ENCODE measurements around the gene CDC42EP3.

The CDC42EP3 gene

DNA sequence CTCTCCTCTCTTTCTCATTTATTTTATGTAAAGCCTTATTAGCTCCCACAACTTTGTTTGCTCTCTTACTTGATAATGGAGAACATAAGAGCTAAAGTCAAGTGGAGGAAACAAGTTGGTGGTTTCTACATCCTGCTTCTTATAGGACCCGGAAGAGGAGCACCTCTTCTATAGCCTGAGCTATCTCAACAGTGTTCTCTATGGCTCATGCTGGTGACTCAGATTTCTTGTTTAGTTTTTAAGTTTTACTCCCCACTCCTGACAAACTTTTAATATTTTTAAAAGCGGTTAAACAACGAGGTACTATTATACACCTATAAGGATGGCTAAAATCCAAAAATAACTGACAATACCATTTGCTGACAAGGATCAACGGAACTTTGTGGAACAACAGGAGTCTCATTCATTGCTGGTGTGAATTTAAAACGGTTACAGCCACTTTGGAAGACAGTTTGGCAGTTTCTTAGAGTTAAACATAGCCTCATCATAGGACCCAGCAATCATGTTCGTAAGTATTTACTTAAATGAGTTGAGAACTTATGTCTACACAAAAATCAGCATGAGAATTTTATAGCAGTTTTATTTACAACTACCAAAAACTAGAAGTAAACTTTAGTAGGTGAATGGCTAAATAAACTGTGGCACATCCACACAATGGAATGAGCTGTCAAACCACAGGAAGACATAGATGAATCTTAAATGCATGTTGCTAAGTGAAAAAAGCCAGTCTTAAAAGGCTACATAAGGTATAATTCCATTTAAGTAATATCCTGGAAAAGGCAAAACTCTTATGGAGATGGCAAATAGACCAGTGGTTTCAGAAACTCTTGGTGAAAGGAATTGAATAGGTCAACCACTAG lies 12.7 kb upstream of the CDC42EP3 start:
- FAIRE-seq (no peak), DNase-seq (ENCODE audit: insufficient read length, low spot score) (no peak)

DNA sequence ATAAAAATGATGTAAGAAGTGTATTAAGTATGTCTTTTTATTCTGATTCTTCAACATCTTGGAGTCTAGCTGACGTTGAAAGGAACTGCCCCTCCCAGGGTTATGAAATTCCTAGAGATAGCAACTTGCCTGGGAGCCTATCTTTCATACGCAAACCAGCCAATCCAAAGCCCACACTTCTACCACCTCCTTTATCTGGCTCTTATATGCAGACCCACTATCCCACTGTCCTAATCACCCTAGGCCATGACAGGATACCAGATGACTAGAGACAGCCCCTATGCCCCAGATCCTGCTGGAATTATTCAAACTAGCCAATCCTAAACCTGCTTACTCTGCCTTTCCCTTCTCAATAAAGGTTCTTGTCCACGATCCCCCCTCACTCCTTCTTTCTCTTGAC lies 11.8 kb upstream of the CDC42EP3 start:
- FAIRE-seq (no peak), DNase-seq (ENCODE audit: insufficient read length, low spot score) (no peak)

DNA sequence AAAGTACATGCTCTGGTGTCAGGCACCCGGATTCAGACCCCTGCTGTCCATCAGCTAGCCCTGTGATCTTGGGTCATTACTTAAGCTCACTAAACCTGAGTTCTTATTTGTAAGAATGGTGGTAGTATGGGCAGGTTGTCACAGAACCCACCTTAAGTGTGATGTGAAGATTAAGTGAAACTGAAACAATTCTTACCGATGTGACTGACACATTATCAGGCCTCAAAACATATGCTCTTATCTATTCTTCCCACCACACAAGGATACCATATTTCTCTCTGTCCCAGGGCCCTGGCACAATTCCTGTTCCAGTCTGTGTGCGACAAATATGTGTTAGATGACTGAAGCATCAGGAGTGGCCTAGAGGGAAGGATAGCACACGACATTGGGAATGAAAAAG lies 11.0 kb upstream of the CDC42EP3 start:
- FAIRE-seq (no peak), DNase-seq (ENCODE audit: insufficient read length, low spot score) (no peak)

DNA sequence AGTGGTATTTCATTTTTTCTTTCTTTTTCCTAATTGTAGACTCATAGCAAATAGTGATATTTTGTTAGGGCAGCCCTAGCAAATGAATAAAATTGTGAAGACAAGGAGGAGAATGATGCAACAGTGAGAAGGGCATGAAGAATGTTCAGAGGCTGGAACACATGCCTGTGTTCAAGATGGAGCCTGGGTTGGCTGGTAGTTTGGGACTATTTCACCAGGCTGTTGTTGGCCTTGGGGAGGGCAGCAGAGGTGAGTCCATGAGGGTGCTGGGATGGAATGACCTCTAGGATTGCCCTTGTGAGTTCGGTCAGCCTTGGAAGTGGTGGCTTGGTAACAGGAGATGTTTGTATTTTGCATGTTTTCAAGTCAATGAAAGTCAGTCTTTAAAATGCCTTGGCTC lies 10.1 kb upstream of the CDC42EP3 start:
- DNase-seq (ENCODE audit: insufficient read length, low spot score) (no peak), FAIRE-seq (no peak)

DNA sequence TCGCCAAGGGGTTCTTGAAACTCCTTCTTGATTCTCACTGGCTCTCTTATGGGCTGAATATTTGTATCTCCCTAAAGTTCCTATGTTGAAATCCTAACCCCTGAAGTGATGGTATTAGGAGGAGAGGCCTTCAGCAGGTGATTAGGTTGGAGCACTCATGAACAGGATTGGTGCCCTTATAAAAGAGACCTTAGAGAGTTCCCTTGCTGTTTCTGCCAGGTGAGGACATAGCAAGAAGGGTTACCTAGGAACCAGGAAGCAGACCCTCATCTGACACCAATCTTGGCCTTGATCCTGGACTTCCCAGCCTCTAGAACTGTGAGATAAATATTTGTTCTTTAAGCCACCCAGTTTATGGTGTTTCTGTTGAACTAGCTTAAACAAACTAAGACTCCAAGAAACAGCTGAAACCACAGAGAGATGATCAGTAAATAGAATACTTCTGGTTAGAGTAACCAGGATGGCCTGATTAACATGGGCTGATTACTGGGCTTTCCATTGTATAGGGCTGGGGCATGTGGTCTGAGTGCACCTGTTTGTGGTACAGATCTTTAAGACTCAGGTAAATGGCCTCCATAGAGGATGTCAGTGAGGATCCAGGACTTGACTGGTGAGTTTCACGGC lies 7.7 kb upstream of the CDC42EP3 start:
- DNase-seq (ENCODE audit: insufficient read length, low spot score) (no peak), FAIRE-seq (no peak)

DNA sequence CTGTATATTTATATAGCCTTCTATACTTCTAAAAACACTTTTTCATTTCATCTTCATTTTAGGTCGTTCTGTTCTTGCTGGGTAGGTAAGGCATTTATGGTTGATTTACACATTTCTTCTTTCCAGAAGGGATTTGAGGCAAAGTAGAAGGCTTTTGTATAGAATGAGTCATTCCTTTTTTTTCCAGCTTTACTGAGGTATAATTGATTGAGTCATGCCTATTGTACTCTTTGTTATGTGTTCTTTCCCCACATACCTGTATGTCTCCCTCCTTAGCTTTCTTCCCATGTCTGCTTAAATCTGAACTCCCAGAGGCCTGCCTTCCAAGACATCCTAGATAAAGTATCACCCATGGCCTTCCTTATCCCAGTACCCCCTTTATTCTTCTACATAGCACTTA lies 4.8 kb upstream of the CDC42EP3 start:
- DNase-seq (ENCODE audit: insufficient read length, low spot score) (no peak), FAIRE-seq (no peak)

DNA sequence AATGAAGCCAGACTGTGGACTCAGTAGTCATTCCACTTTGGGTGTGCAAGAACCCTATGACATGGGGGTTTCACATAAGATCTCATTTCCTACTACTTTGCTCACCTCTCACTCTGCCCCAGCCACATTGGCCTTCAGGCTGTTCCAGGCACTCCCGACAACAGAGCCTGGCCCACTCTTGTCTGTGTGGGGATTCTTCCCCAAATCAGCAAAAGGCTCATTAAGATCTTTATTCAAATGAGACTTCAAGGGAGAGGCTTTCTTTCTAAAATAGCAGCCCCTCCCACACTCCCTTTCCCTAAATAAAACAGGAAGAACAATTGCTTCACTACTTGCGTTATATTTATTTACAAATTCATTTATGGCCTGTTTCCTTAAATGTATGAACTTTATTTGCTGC lies 3.5 kb upstream of the CDC42EP3 start:
- DNase-seq (ENCODE audit: insufficient read length, low spot score) (no peak), FAIRE-seq (no peak)

DNA sequence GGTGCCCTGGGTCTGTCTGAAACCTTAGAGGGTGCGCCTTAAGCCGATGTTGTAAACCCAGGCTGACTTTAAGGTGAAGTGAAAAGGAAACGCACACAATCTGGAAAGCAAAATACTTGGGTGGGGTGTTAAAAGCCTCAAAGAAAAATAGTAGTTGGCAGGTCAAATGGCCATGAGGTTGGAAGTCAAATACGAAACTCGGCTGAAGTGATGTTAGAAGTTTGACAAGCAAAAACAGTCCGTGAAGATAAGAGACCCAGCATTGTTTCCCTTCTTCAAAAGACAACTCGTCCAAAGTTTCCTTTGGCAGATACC lies 1.4 kb upstream of the CDC42EP3 start:
- FAIRE-seq (no peak), DNase-seq (ENCODE audit: insufficient read length, low spot score) (no peak)

- DNase-seq (ENCODE audit: insufficient read length, low spot score) (peak; percentile 87), FAIRE-seq (peak; percentile 38)
Measured at GRCh38 chr2:37672104-37672869, 845 bp upstream of the CDC42EP3 start.

DNA sequence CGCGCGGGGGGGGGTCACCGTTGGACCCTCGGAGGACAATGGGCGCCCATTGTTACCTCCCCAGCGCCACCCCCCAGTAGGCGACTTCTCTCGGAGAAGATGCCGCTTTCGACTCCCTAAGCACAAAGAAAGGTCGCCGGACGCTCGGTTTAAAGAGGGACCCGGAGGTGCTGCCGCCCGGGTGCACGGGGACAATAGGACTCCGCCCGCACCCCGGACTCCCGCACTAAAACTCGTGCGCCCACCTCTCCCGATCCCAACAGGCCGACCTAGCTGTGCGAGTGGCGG lies 318 bp upstream of the CDC42EP3 start:
- FAIRE-seq (no peak), DNase-seq (ENCODE audit: insufficient read length, low spot score) (no peak)

GRCh38 chr2:37670378-37671008 lies 949 bp downstream of the CDC42EP3 start:
- DNase-seq (ENCODE audit: insufficient read length, low spot score), result no peak
- no peak for FAIRE-seq

GRCh38 chr2:37669446-37669845 lies 2.0 kb downstream of the CDC42EP3 start:
- FAIRE-seq (no peak), DNase-seq (ENCODE audit: insufficient read length, low spot score) (no peak)

- FAIRE-seq, result no peak
- DNase-seq (ENCODE audit: insufficient read length, low spot score), result no peak
Measured at GRCh38 chr2:37667704-37668103, 3.7 kb downstream of the CDC42EP3 start.

GRCh38 chr2:37666772-37667171 lies 4.7 kb downstream of the CDC42EP3 start:
- no peak for FAIRE-seq

GRCh38 chr2:37665604-37666362 lies 5.7 kb downstream of the CDC42EP3 start:
- DNase-seq (ENCODE audit: insufficient read length, low spot score), result no peak

More at GRCh38 chr2:37666772-37667171, 4.7 kb downstream of the CDC42EP3 start:
- DNase-seq (ENCODE audit: insufficient read length, low spot score), result no peak

DNA sequence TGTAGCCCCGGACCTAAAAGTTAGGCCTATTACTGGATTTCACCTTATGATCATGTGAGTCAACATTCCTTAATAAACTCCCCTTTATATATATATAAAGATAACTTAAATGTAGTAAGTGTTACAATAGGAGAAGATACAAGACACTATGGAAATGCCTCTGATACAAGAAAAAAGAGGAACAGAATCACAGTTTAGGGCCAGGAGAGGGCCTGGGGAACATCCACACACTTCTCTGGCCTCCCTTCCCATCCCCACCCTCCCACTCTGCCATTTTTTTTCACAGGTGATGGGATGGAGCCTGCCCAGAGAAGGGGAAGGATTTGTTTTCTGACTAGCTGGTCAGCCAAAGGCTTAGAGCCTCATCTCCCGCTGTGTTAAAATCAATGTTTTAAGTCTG lies 6.4 kb downstream of the CDC42EP3 start:
- FAIRE-seq (no peak), DNase-seq (ENCODE audit: insufficient read length, low spot score) (no peak)

More at GRCh38 chr2:37665604-37666362, 5.7 kb downstream of the CDC42EP3 start:
- FAIRE-seq, result no peak

DNA sequence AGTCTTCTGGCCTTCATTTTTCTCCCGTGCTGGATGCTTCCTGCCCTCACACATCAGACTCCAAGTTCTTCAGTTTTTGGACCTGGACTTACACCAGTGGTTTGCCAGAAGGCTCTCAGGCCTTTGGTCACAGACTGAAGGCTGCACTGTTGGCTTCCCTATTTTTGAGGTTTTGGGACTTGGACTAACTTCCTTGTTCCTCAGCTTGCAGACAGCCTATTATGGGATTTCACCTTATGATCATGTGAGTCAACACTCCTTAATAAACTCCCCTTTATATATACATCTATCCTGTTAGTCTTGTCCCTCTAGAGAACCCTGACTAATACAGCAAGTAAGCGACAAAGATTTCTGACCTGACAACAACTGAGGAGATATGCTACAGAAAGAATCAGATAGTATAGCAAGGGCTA lies 7.2 kb downstream of the CDC42EP3 start:
- DNase-seq (ENCODE audit: insufficient read length, low spot score) (no peak), FAIRE-seq (no peak)

GRCh38 chr2:37663390-37663789 lies 8.1 kb downstream of the CDC42EP3 start:
- FAIRE-seq (no peak), DNase-seq (ENCODE audit: insufficient read length, low spot score) (no peak)

DNA sequence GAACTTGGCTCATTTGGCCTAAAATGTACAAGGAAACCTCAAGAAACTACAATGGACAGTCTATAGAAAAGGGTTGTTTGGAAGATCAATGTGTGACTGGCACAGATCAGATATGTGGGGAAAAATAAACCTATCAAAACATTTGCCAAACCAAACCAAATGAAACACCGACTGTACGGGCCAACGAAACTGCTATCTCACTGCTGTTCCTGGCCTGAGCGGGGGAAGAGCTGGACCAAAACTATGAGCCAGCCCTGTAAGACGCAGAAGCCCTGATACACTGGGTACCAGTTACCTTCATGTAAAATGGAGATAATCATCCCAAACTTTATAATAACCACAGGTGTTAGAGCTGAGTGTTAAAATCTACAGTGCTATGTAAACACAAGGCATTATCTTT lies 11.7 kb downstream of the CDC42EP3 start:
- FAIRE-seq (no peak), DNase-seq (ENCODE audit: insufficient read length, low spot score) (no peak)

- DNase-seq (ENCODE audit: insufficient read length, low spot score) (no peak), FAIRE-seq (no peak)
Measured at GRCh38 chr2:37658682-37659081, 12.8 kb downstream of the CDC42EP3 start.

GRCh38 chr2:37657471-37657870 lies 14.0 kb downstream of the CDC42EP3 start:
- DNase-seq (ENCODE audit: insufficient read length, low spot score) (no peak), FAIRE-seq (no peak)

Measured in HTR-8/SVneo (cell line).